Activated naive CD8-positive, alpha-beta T cell treated with anti-CD3 and anti-CD28 coated beads, Interleukin-2, amount 10 ng/mL, durations not matched to agents 7 days and 5 days (primary cell): ENCODE measurements around the gene ATG4D. TPM values are rescaled to one million over a fixed set of nuclear protein-coding genes. Genes with fewer than 3 reads are reported as not detected.

Experiments used
- ATAC-seq: fragments of 150-1000 bp; cut with Tn5 transposase; one replicate; pipeline ENCODE4 v1.10.0; 2021; ENCODE audit warnings: low read depth, moderate library complexity
- POLR2A ChIA-PET: fragments of 350-600 bp; sonication (Branson Sonifier 250); formaldehyde crosslinking; loops from one replicate; lab custom pipeline; 2021; ENCODE audit warnings: antibody characterized with exemption; lab: Charles Lee
- DNase-seq: peaks from one replicate; pipeline ENCODE4 v3.0.0; 2021
- H3K27ac Mint-ChIP-seq: one replicate; pipeline ENCODE4 v1.8.0; 2022; ENCODE audit warnings: mild to moderate bottlenecking, mixed read lengths
- H3K27me3 Mint-ChIP-seq: one replicate; pipeline ENCODE4 v1.8.0; 2022; ENCODE audit warnings: mild to moderate bottlenecking, moderate library complexity, mixed read lengths
- H3K36me3 Mint-ChIP-seq: one replicate; pipeline ENCODE4 v1.8.0; 2021; ENCODE audit warnings: mild to moderate bottlenecking, mixed read lengths
- H3K4me1 Mint-ChIP-seq: one replicate; pipeline ENCODE4 v1.8.0; 2021; ENCODE audit warnings: mixed read lengths
- H3K4me3 Mint-ChIP-seq: one replicate; pipeline ENCODE4 v1.8.0; 2022; ENCODE audit warnings: mild to moderate bottlenecking, moderate library complexity, mixed read lengths
- H3K9me3 Mint-ChIP-seq: one replicate; pipeline ENCODE4 v1.8.0; 2021; ENCODE audit warnings: mixed read lengths
- total RNA-seq, 2 experiments: library from RNA; stranded (reverse); gene quantifications; one replicate each; pipeline ENCODE4 v1.2.3, GENCODE V29; 2021

Gene ATG4D
- total RNA-seq, 2 experiments from 2014 or later, result 50.4 to 66.6 TPM

GRCh38 chr19:10513223-10513622 lies 30.5 kb upstream of the ATG4D start:
- DNase-seq (no peak), ATAC-seq (no peak)
- Mint-ChIP-seq H3K36me3 (peaks cover 2% of the 10 kb centered on the region), H3K27me3 (peaks cover 61% of the 10 kb centered on the region), H3K4me3 (no peak overlapping the region), H3K27ac (no peak overlapping the region), H3K4me1 (peaks cover 29% of the 10 kb centered on the region), H3K9me3 (no peaks in the 10 kb centered on the region)
- POLR2A ChIA-PET, result interaction anchor here (1.1 kb wide), 1 partner anchor 41 kb away, joined by 3 read pairs; no protein-coding TSS in a partner anchor

- peaks cover 2% of the 10 kb centered on the region for H3K36me3 Mint-ChIP-seq
- POLR2A ChIA-PET, result no interaction called here
- peak; percentile 73 for DNase-seq
- H3K27ac Mint-ChIP-seq, result no peak overlapping the region
- peak; percentile 68 for ATAC-seq
- peaks cover 74% of the 10 kb centered on the region for H3K27me3 Mint-ChIP-seq
- peak overlapping the region; percentile 79 for H3K4me3 Mint-ChIP-seq
- no peaks in the 10 kb centered on the region for H3K9me3 Mint-ChIP-seq
- H3K4me1 Mint-ChIP-seq, result peaks cover 31% of the 10 kb centered on the region
Observed at GRCh38 chr19:10514211-10515145, 29.2 kb upstream of the ATG4D start.

DNA sequence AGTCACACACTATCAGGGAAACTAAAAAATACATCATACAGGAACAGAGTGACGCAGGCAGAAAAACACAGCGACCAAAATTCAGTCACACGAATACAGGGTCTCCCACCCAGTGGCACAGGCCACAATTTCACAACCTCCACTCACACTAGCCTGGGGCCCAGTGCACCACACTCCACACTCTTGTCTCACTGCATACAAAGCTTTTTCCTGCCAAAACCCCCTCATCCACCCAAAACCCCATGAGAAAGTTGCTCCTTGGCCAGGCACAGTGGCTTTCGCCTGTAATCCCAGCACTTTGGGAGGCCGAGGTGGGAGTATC lies 27.7 kb upstream of the ATG4D start:
- peaks cover 76% of the 10 kb centered on the region for H3K27me3 Mint-ChIP-seq
- H3K9me3 Mint-ChIP-seq, result no peaks in the 10 kb centered on the region
- peaks cover 2% of the 10 kb centered on the region for H3K36me3 Mint-ChIP-seq
- DNase-seq (no peak), ATAC-seq (no peak)
- peaks cover 28% of the 10 kb centered on the region for H3K4me1 Mint-ChIP-seq
- H3K4me3 Mint-ChIP-seq, result peak overlapping the region; percentile 13
- H3K27ac Mint-ChIP-seq, result no peak overlapping the region
- POLR2A ChIA-PET, result interaction anchor here (0.7 kb wide), 2 partner anchors 215 to 239 kb away, joined by 3 to 4 read pairs; no protein-coding TSS in a partner anchor

- POLR2A ChIA-PET, result interaction anchor here (0.7 to 2.1 kb wide), 5 partner anchors 13 to 238 kb away, joined by 3 to 7 read pairs (median 3); no protein-coding TSS in a partner anchor
- peak overlapping the region; percentile 39 for H3K4me3 Mint-ChIP-seq
- no peak for ATAC-seq
- no peak for DNase-seq
- peaks cover 72% of the 10 kb centered on the region for H3K27me3 Mint-ChIP-seq
- peaks cover 2% of the 10 kb centered on the region for H3K36me3 Mint-ChIP-seq
- H3K9me3 Mint-ChIP-seq, result no peaks in the 10 kb centered on the region
- peaks cover 28% of the 10 kb centered on the region for H3K4me1 Mint-ChIP-seq
- peak overlapping the region; percentile 13 for H3K27ac Mint-ChIP-seq
Observed at GRCh38 chr19:10516671-10517286, 26.9 kb upstream of the ATG4D start.

DNA sequence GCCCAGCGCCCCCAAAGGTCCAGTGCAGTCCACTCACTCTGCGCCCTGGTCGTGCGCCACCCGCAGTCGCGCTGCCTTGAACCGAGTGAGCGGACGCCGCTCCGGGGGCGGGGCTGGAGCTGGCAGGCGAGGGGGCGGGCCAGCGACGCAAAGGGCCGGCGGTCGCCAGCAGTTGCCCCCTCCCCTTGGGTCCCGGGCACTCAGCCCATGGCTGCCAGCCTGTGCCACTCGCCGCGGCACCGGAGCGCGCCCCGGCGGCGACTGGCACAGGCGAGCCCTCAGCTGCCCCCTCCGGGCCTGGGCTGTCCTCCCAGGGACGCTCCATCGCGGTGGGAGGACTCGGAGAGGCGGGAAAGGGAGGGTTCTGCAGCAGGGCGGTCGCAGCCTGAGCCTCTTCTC lies 26.3 kb upstream of the ATG4D start, which contains the start of gene S1PR5:
Gene S1PR5 (minus strand): TSS at position 87 of the 399 bp plus-strand sequence. CDS start 2,436 bp downstream, outside the sequence.
- Mint-ChIP-seq H3K36me3 (peaks cover 2% of the 10 kb centered on the region), H3K27ac (peak within 1 kb of the TSS; percentile 13), H3K9me3 (no peaks in the 10 kb centered on the region), H3K4me1 (peaks cover 28% of the 10 kb centered on the region), H3K27me3 (peaks cover 71% of the 10 kb centered on the region), H3K4me3 (peak within 1 kb of the TSS; percentile 58)
- DNase-seq (peak; percentile 55), ATAC-seq (peak; percentile 19)
- POLR2A ChIA-PET, result interaction anchor here (0.6 to 2.1 kb wide), 4 partner anchors 13 to 110 kb away, joined by 3 to 7 read pairs (median 4); no protein-coding TSS in a partner anchor

DNA sequence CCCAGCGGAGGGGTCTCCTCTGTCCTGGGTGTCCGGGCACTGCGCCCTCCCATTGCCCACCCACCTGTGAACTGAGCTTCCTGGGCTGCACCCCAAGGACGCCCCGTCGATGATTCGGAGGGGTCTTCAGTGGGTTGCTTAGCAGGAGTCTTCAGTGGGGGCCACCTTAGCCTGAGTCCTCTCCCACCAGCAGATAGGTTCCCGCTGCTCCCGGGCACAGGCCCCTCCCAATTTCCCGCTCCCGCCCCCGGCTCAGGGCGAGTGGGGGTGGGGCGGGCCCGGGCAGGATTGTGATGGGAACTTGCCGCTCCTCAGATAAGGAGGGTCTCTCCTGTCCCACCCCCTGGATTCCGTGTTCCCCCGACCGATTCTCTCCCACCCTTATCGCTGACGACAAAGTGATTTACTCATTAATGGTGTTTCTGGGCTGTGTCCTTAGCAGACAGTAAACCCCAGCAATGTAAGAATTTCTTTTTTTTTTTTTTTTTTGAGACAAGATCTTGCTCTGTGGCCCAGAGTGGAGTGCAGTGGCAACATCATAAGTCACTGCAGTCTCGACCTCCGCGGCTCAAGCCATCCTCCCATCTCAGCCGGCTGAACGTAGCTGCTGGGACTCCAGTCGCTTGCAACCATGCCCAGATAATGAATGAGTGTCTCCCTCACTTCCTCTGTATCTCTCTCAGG lies 25.8 kb upstream of the ATG4D start:
- peaks cover 2% of the 10 kb centered on the region for H3K36me3 Mint-ChIP-seq
- ATAC-seq (peak; percentile 22), DNase-seq (no peak)
- no peaks in the 10 kb centered on the region for H3K9me3 Mint-ChIP-seq
- POLR2A ChIA-PET, result interaction anchor here (0.6 to 2.1 kb wide), 4 partner anchors 14 to 110 kb away, joined by 3 to 7 read pairs (median 4); no protein-coding TSS in a partner anchor
- H3K4me3 Mint-ChIP-seq, result peak overlapping the region; percentile 58
- H3K4me1 Mint-ChIP-seq, result peaks cover 28% of the 10 kb centered on the region
- no peak overlapping the region for H3K27ac Mint-ChIP-seq
- H3K27me3 Mint-ChIP-seq, result peaks cover 69% of the 10 kb centered on the region

- Mint-ChIP-seq H3K27me3 (peaks cover 66% of the 10 kb centered on the region), H3K27ac (peak overlapping the region; percentile 60), H3K4me3 (peak overlapping the region; percentile 58), H3K9me3 (no peaks in the 10 kb centered on the region), H3K4me1 (peaks cover 21% of the 10 kb centered on the region), H3K36me3 (peaks cover 2% of the 10 kb centered on the region)
- no peak for DNase-seq
- ATAC-seq, result no peak
- POLR2A ChIA-PET, result interaction anchor here (2.1 kb wide), 1 partner anchor 49 kb away, joined by 7 read pairs; no protein-coding TSS in a partner anchor
Observed at GRCh38 chr19:10518444-10519361, 25.0 kb upstream of the ATG4D start.

DNA sequence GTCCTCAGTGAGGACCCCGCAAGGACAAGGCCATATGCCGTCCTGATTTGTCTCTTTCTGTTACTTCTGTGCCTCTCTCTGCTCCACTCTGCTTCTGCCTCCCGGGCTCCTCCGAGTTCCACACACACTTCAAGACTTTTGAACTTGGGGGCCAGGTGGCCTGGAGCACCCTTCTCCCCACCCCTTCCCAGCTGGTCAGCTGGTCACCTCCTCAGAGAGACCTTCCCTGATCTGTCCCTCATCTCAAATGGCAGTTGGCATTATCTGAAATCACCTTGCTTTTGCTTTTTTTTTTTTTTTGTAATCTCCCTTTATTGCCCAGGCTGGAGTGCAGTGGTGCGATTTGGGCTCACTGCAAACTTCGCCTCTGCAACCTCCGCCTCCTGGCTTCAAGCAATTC lies 24.3 kb upstream of the ATG4D start:
- peaks cover 62% of the 10 kb centered on the region for H3K27me3 Mint-ChIP-seq
- no peaks in the 10 kb centered on the region for H3K36me3 Mint-ChIP-seq
- H3K4me1 Mint-ChIP-seq, result peaks cover 19% of the 10 kb centered on the region
- H3K27ac Mint-ChIP-seq, result no peak overlapping the region
- POLR2A ChIA-PET, result interaction anchor here (0.7 kb wide), 2 partner anchors 34 to 47 kb away, joined by 3 to 4 read pairs; no protein-coding TSS in a partner anchor
- no peaks in the 10 kb centered on the region for H3K9me3 Mint-ChIP-seq
- DNase-seq, result no peak
- no peak overlapping the region for H3K4me3 Mint-ChIP-seq
- no peak for ATAC-seq

DNA sequence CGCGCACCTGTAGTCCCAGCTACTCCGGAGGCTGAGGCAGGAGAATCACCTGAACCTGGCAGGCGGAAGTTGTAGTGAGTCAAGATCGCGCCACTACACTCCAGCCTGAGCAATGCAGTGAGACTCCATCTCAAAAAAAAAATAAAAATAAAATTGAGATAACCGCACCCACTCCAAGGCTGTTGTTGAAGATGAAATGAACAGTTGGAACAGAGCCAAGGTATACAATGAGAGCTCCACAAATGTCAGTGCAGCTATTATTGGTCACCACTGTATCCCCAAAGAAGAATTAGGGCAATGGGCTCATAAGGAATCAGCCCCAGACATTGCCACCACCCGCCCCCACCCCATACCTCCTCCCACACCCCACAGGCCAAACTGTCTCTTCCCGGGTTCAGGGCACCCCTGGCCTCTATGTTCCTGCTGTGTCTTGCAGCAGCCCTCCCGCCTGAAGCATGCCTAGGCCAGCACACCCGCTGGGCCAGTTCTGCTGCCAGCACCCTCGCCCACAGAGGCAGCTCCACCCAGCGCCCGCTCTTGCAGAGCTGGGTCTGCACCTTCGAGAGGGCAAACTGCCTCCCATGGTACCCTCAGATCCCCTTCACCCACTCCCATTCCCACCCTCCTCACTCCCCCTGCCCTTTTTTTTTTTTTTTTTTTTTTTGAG lies 22.9 kb upstream of the ATG4D start:
- ATAC-seq, result no peak
- peaks cover 51% of the 10 kb centered on the region for H3K27me3 Mint-ChIP-seq
- no peaks in the 10 kb centered on the region for H3K36me3 Mint-ChIP-seq
- no peak overlapping the region for H3K27ac Mint-ChIP-seq
- H3K9me3 Mint-ChIP-seq, result no peaks in the 10 kb centered on the region
- no peak overlapping the region for H3K4me3 Mint-ChIP-seq
- DNase-seq, result no peak
- POLR2A ChIA-PET, result interaction anchor here (0.6 kb wide), 2 partner anchors 14 to 17 kb away, joined by 3 read pairs; no protein-coding TSS in a partner anchor
- H3K4me1 Mint-ChIP-seq, result peaks cover 19% of the 10 kb centered on the region

GRCh38 chr19:10521461-10522171 lies 22.1 kb upstream of the ATG4D start:
- POLR2A ChIA-PET, result interaction anchor here (0.6 kb wide), 1 partner anchor 51 kb away, joined by 4 read pairs; no protein-coding TSS in a partner anchor
- Mint-ChIP-seq H3K36me3 (no peaks in the 10 kb centered on the region), H3K4me1 (peaks cover 19% of the 10 kb centered on the region), H3K27ac (no peak overlapping the region), H3K27me3 (peaks cover 43% of the 10 kb centered on the region), H3K9me3 (no peaks in the 10 kb centered on the region), H3K4me3 (no peak overlapping the region)
- DNase-seq (no peak), ATAC-seq (no peak)

GRCh38 chr19:10523135-10523636 lies 20.5 kb upstream of the ATG4D start:
- Mint-ChIP-seq H3K27ac (no peak overlapping the region), H3K36me3 (no peaks in the 10 kb centered on the region), H3K4me3 (no peak overlapping the region), H3K9me3 (no peaks in the 10 kb centered on the region), H3K4me1 (peaks cover 12% of the 10 kb centered on the region), H3K27me3 (peaks cover 34% of the 10 kb centered on the region)
- DNase-seq (no peak), ATAC-seq (no peak)
- POLR2A ChIA-PET, result no interaction called here
